Stomach (tissue), 4 donors: ENCODE data around the gene OGG1.

Source experiments
- CTCF ChIP-seq, 7 experiments: fragments of 450-650 bp in 4 of 7; fragments of 200-600 bp in 3 of 7; sonication (generic) in 3 of 7; IDR thresholded peaks; one replicate each; pipeline ENCODE4 v1.5.1; 2016 to 2019; ENCODE audit warnings: antibody characterized with exemption in 7 of 7, control low read depth in 2 of 7, mild to moderate bottlenecking in 1 of 7
- POLR2A ChIP-seq, 4 donors: fragments of 450-650 bp; IDR thresholded peaks; one replicate each; pipeline ENCODE4 v1.6.1; 2016; ENCODE audit warnings: antibody characterized with exemption in 4 of 4, control low read depth in 2 of 4, mild to moderate bottlenecking in 1 of 4, moderate library complexity in 1 of 4
- POLR2AphosphoS5 ChIP-seq, 3 donors: sonication (generic); formaldehyde crosslinking; IDR thresholded peaks; one replicate each; pipeline ENCODE4 v1.6.1; 2016; ENCODE audit warnings: antibody characterized with exemption in 3 of 3

GRCh38 chr3:9769012-9769411, 19.3 kb downstream of the OGG1 start:
- TF ChIP-seq POLR2A (IDR thresholded peaks at IDR 0.05) (no peak), CTCF (IDR thresholded peaks at IDR 0.05) (no peak), POLR2AphosphoS5 (IDR thresholded peaks at IDR 0.05) (no peak)
